Epithelial cell of esophagus (primary cell): ENCODE measurements around the gene NAGS.

ENCODE experiments used
- DNase-seq: peaks from one replicate; pipeline ENCODE4 v3.0.0; 2010; ENCODE audit warnings: low read depth
- H3K4me3 ChIP-seq: 2 replicates; pipeline ENCODE4 v1.5.1; 2011; ENCODE audit warnings: mild to moderate bottlenecking, low read length, control low read depth
- CTCF ChIP-seq: IDR thresholded peaks from 2 replicates; pipeline ENCODE4 v1.5.1; 2011; ENCODE audit warnings: low read depth, mild to moderate bottlenecking, low read length, control low read depth, inconsistent platforms; ENCODE audit not compliant: insufficient read depth; ENCODE audit errors: missing control alignments

NAGS gene

GRCh38 chr17:44049294-44050060, 45.1 kb downstream of the NAGS start:
- no peak overlapping the region for H3K4me3 ChIP-seq
- DNase-seq: no peak
- TF ChIP-seq CTCF: no peak

GRCh38 chr17:44053125-44053872, 48.9 kb downstream of the NAGS start:
- no peak overlapping the region for H3K4me3 ChIP-seq

More at GRCh38 chr17:44053125-44053872, 48.9 kb downstream of the NAGS start:
- TF ChIP-seq CTCF: no peak
- DNase-seq: no peak
